Mucosa of stomach (tissue), 1 donor: ENCODE measurements around the gene TRPT1.
A peak's percentile ranks its signal among the peaks of the same experiment; 100 is the strongest.

Experiments
- H3K27me3 ChIP-seq: one replicate; pipeline ENCODE4 v1.7.0; 2013; ENCODE audit warnings: mild to moderate bottlenecking, low read length; ENCODE audit not compliant: control insufficient read depth, insufficient read depth
- H3K36me3 ChIP-seq: one replicate; pipeline ENCODE4 v1.7.0; 2013; ENCODE audit warnings: low read length; ENCODE audit not compliant: control insufficient read depth, insufficient read depth
- H3K4me1 ChIP-seq: one replicate; pipeline ENCODE4 v1.7.0; 2013; ENCODE audit warnings: mild to moderate bottlenecking, low read length; ENCODE audit not compliant: control insufficient read depth, insufficient read depth
- H3K4me3 ChIP-seq: one replicate; pipeline ENCODE4 v1.7.0; 2013; ENCODE audit warnings: low read length
- H3K9ac ChIP-seq: one replicate; pipeline ENCODE4 v1.7.0; 2013; ENCODE audit warnings: mild to moderate bottlenecking, low read length, moderate library complexity
- H3K9me3 ChIP-seq: one replicate; pipeline ENCODE4 v1.7.0; 2013; ENCODE audit warnings: mild to moderate bottlenecking, low read length, moderate library complexity; ENCODE audit not compliant: control insufficient read depth
- donor health status: Pancreatic carcinoma.

TRPT1 gene

GRCh38 chr11:64230171-64230984, 4.4 kb upstream of the TRPT1 start, which contains the start of gene DNAJC4:
DNAJC4 (plus strand) TSS chr11:64230548; CDS start chr11:64230855, 307 bp downstream.
- Histone ChIP-seq H3K9me3 (no peaks in the 10 kb centered on the region), H3K4me3 (peak within 1 kb of the TSS; percentile 51), H3K4me1 (peaks cover 55% of the 10 kb centered on the region), H3K9ac (peak within 1 kb of the TSS; percentile 86), H3K27me3 (no peaks in the 10 kb centered on the region), H3K36me3 (no peaks in the 10 kb centered on the region)

GRCh38 chr11:64229744-64230170, 3.8 kb upstream of the TRPT1 start:
- Histone ChIP-seq H3K27me3 (no peaks in the 10 kb centered on the region), H3K4me3 (peak overlapping the region; percentile 51), H3K4me1 (peaks cover 56% of the 10 kb centered on the region), H3K9me3 (no peaks in the 10 kb centered on the region), H3K9ac (peak overlapping the region; percentile 86), H3K36me3 (no peaks in the 10 kb centered on the region)

GRCh38 chr11:64229090-64229743, 3.2 kb upstream of the TRPT1 start:
- Histone ChIP-seq H3K36me3 (no peaks in the 10 kb centered on the region), H3K9me3 (no peaks in the 10 kb centered on the region), H3K4me3 (no peak overlapping the region), H3K27me3 (no peaks in the 10 kb centered on the region), H3K9ac (peak overlapping the region; percentile 86), H3K4me1 (peaks cover 61% of the 10 kb centered on the region)

GRCh38 chr11:64227405-64227956, 1.5 kb upstream of the TRPT1 start:
- H3K27me3 ChIP-seq = no peaks in the 10 kb centered on the region
- H3K9ac ChIP-seq = peak overlapping the region; percentile 96
- peak overlapping the region; percentile 92 for H3K4me3 ChIP-seq
- H3K4me1 ChIP-seq = peaks cover 66% of the 10 kb centered on the region
- no peaks in the 10 kb centered on the region for H3K36me3 ChIP-seq
- H3K9me3 ChIP-seq = no peaks in the 10 kb centered on the region

GRCh38 chr11:64226507-64227051, 593 bp upstream of the TRPT1 start:
- Histone ChIP-seq H3K27me3 (no peaks in the 10 kb centered on the region), H3K4me1 (peaks cover 58% of the 10 kb centered on the region), H3K9me3 (no peaks in the 10 kb centered on the region), H3K9ac (peak overlapping the region; percentile 96), H3K4me3 (peak overlapping the region; percentile 92), H3K36me3 (no peaks in the 10 kb centered on the region)

- H3K9me3 ChIP-seq = no peaks in the 10 kb centered on the region
- H3K9ac ChIP-seq = peak overlapping the region; percentile 96
- H3K27me3 ChIP-seq = no peaks in the 10 kb centered on the region
- no peaks in the 10 kb centered on the region for H3K36me3 ChIP-seq
- peaks cover 56% of the 10 kb centered on the region for H3K4me1 ChIP-seq
- peak overlapping the region; percentile 92 for H3K4me3 ChIP-seq
Measured at GRCh38 chr11:64224891-64225607, 937 bp downstream of the TRPT1 start.

GRCh38 chr11:64224151-64224890, 1.7 kb downstream of the TRPT1 start:
- H3K27me3 ChIP-seq = no peaks in the 10 kb centered on the region
- H3K4me1 ChIP-seq = peaks cover 51% of the 10 kb centered on the region
- no peak overlapping the region for H3K4me3 ChIP-seq

GRCh38 chr11:64223001-64223651, 2.9 kb downstream of the TRPT1 start:
- no peaks in the 10 kb centered on the region for H3K36me3 ChIP-seq
- H3K27me3 ChIP-seq = no peaks in the 10 kb centered on the region
- no peaks in the 10 kb centered on the region for H3K9me3 ChIP-seq
- H3K9ac ChIP-seq = peak overlapping the region; percentile 34
- H3K4me1 ChIP-seq = peaks cover 57% of the 10 kb centered on the region
- no peak overlapping the region for H3K4me3 ChIP-seq

More at GRCh38 chr11:64224151-64224890, 1.7 kb downstream of the TRPT1 start:
- Histone ChIP-seq H3K9me3 (no peaks in the 10 kb centered on the region), H3K9ac (no peak overlapping the region), H3K36me3 (no peaks in the 10 kb centered on the region)

GRCh38 chr11:64222651-64223000, 3.4 kb downstream of the TRPT1 start:
- no peaks in the 10 kb centered on the region for H3K9me3 ChIP-seq
- no peak overlapping the region for H3K4me3 ChIP-seq
- H3K9ac ChIP-seq = peak overlapping the region; percentile 34
- no peaks in the 10 kb centered on the region for H3K27me3 ChIP-seq
- H3K36me3 ChIP-seq = no peaks in the 10 kb centered on the region
- peaks cover 56% of the 10 kb centered on the region for H3K4me1 ChIP-seq

GRCh38 chr11:64220798-64221197, 5.2 kb downstream of the TRPT1 start:
- no peaks in the 10 kb centered on the region for H3K9me3 ChIP-seq
- no peak overlapping the region for H3K9ac ChIP-seq
- no peak overlapping the region for H3K4me3 ChIP-seq
- no peaks in the 10 kb centered on the region for H3K27me3 ChIP-seq
- H3K36me3 ChIP-seq = no peaks in the 10 kb centered on the region
- peaks cover 43% of the 10 kb centered on the region for H3K4me1 ChIP-seq

GRCh38 chr11:64220271-64220670, 5.7 kb downstream of the TRPT1 start:
- Histone ChIP-seq H3K9me3 (no peaks in the 10 kb centered on the region), H3K9ac (no peak overlapping the region), H3K27me3 (no peaks in the 10 kb centered on the region), H3K36me3 (no peaks in the 10 kb centered on the region), H3K4me3 (no peak overlapping the region), H3K4me1 (peaks cover 40% of the 10 kb centered on the region)
